ENCODE data around the gene SMAGP.
"Not testable (repeated sequence)": the region's sequence is repeated elsewhere in the genome, so short reads cannot be mapped to it uniquely, and the experiment has no call there.

SMAGP gene

GRCh38 chr12:51269174-51270066, 795 bp downstream of the SMAGP start:
- peak overlapping the region; percentile 74 for H3K4me3 ChIP-seq (ENCODE audit: low read depth, low read length)
- DNase-seq (ENCODE audit: low read depth): no peak

GRCh38 chr12:51265024-51265423, 5.2 kb downstream of the SMAGP start:
- no peak for DNase-seq (ENCODE audit: low read depth)
- no peak overlapping the region for H3K4me3 ChIP-seq (ENCODE audit: low read depth, low read length)

GRCh38 chr12:51264297-51264696, 5.9 kb downstream of the SMAGP start:
- no peak for DNase-seq (ENCODE audit: low read depth)
- H3K4me3 ChIP-seq (ENCODE audit: low read depth, low read length): no peak overlapping the region

- H3K4me3 ChIP-seq (ENCODE audit: low read depth, low read length): no peak overlapping the region
- no peak for DNase-seq (ENCODE audit: low read depth)
These were observed 6.9 kb downstream of the SMAGP start for GRCh38 chr12:51263341-51263740.

- no peak overlapping the region for H3K4me3 ChIP-seq (ENCODE audit: low read depth, low read length)
- no peak for DNase-seq (ENCODE audit: low read depth)
These were observed 7.4 kb downstream of the SMAGP start for GRCh38 chr12:51262758-51263177.

- not testable (repeated sequence) for H3K4me3 ChIP-seq (ENCODE audit: low read depth, low read length); DNase-seq (ENCODE audit: low read depth)
These were observed 10.6 kb downstream of the SMAGP start for GRCh38 chr12:51259600-51259999.

- H3K4me3 ChIP-seq (ENCODE audit: low read depth, low read length): no peak overlapping the region
- DNase-seq (ENCODE audit: low read depth): no peak
These were observed 15.7 kb downstream of the SMAGP start for GRCh38 chr12:51254536-51254935.

GRCh38 chr12:51253276-51253675, 16.9 kb downstream of the SMAGP start:
- H3K4me3 ChIP-seq (ENCODE audit: low read depth, low read length): no peak overlapping the region
- DNase-seq (ENCODE audit: low read depth): no peak

- no peak overlapping the region for H3K4me3 ChIP-seq (ENCODE audit: low read depth, low read length)
- DNase-seq (ENCODE audit: low read depth): no peak
These were observed 22.6 kb downstream of the SMAGP start for GRCh38 chr12:51247523-51248206.

GRCh38 chr12:51246254-51246853, 23.9 kb downstream of the SMAGP start:
- no peak for DNase-seq (ENCODE audit: low read depth)
- H3K4me3 ChIP-seq (ENCODE audit: low read depth, low read length): no peak overlapping the region

GRCh38 chr12:51245476-51246253, 24.6 kb downstream of the SMAGP start:
- H3K4me3 ChIP-seq (ENCODE audit: low read depth, low read length): no peak overlapping the region
- DNase-seq (ENCODE audit: low read depth): no peak

GRCh38 chr12:51244269-51244668, 25.9 kb downstream of the SMAGP start:
- no peak overlapping the region for H3K4me3 ChIP-seq (ENCODE audit: low read depth, low read length)
- no peak for DNase-seq (ENCODE audit: low read depth)

- H3K4me3 ChIP-seq (ENCODE audit: low read depth, low read length): no peak overlapping the region
- no peak for DNase-seq (ENCODE audit: low read depth)
These were observed 27.3 kb downstream of the SMAGP start for GRCh38 chr12:51242876-51243275.

GRCh38 chr12:51242120-51242519, 28.1 kb downstream of the SMAGP start:
- H3K4me3 ChIP-seq (ENCODE audit: low read depth, low read length): no peak overlapping the region
- no peak for DNase-seq (ENCODE audit: low read depth)

GRCh38 chr12:51240971-51241370, 29.2 kb downstream of the SMAGP start:
- DNase-seq (ENCODE audit: low read depth): no peak
- no peak overlapping the region for H3K4me3 ChIP-seq (ENCODE audit: low read depth, low read length)

- peak; percentile 88 for DNase-seq (ENCODE audit: low read depth)
- peak within 1 kb of the TSS; percentile 92 for H3K4me3 ChIP-seq (ENCODE audit: low read depth, low read length)
These were observed 31.5 kb downstream of the SMAGP start, which contains the start of gene DAZAP2 for GRCh38 chr12:51238510-51239334. TSS of gene DAZAP2 (plus strand) at chr12:51238826. CDS start at chr12:51238908, 82 bp downstream.

GRCh38 chr12:51238037-51238509, 32.1 kb downstream of the SMAGP start:
- H3K4me3 ChIP-seq (ENCODE audit: low read depth, low read length): peak overlapping the region; percentile 92
- DNase-seq (ENCODE audit: low read depth): no peak

GRCh38 chr12:51234530-51234929, 35.7 kb downstream of the SMAGP start:
- DNase-seq (ENCODE audit: low read depth): no peak
- H3K4me3 ChIP-seq (ENCODE audit: low read depth, low read length): no peak overlapping the region

- no peak for DNase-seq (ENCODE audit: low read depth)
- no peak overlapping the region for H3K4me3 ChIP-seq (ENCODE audit: low read depth, low read length)
These were observed 37.6 kb downstream of the SMAGP start for GRCh38 chr12:51232642-51233041.

Measured in skeletal muscle cell (primary cell).